ENCODE measurements around the gene NRCAM.

Gene NRCAM

DNA sequence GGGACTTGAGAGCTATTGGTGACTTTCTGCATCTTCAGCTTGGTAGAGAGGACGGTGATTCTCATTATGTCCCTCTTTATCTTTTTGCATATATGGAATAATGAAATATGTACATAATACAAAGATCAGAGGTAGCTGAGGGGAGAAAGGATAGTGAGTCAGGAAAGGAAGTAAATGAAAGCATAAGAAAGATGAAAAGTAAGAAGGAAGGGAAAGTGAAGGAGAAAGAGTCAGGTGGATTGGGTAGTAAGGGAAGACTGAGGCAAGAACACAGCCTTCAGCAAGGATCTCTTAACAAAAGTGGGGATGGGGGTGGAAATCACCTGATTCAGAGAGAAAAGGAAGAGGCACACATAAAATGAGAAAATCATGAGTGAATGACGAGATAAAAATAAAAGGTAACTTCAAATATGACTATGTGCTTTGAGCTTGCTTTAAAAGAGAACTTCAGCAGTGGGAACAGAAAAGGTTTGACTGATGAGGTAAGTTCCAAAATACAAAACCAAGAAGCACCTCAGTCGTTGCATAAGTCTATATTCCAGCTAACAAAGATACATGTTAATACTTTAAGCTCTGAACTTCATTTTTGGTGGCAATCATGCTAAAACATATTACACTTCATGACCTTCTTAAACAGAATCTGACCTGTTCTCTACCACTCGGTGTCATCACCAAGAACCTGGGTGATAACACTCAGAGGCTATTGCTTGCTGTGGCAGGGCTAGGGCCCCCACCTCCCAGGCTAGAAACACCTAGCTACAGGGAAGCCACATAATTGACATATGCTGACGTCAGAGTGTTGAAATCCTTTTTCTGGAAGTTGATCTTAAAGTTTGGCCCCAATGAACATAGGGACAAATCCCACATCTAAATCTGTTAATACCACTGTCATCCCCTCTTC lies 32.9 kb downstream of the NRCAM start:
- DNase-seq = no peak

DNA sequence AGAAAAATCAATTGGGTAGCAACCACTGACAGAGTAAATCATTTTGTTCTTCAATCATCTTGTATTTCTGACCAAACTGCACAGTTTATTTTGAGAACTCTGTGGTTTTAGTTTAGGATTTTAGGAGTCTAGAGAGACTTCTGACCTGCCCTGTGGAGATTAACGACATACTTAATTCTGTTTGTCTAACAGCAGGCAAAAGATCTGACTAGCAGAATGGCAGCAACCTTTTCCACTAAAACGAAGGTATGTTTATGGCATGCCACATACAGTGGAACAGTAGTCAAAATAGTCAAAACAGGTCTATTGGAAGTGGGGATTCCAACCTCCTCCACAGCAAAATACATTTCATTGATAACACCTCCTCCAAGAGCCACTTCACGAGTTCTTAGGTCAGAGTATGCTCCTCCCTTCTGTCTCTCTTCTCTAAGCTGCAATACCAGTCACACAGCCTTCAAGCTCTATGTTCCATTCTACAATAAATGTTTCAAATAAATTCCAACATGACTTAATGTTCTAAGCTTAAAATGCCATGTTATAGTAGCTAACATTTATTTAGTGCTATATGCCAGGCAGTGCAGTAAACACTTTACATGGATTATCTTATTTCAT lies 34.4 kb downstream of the NRCAM start:
- DNase-seq = no peak

DNA sequence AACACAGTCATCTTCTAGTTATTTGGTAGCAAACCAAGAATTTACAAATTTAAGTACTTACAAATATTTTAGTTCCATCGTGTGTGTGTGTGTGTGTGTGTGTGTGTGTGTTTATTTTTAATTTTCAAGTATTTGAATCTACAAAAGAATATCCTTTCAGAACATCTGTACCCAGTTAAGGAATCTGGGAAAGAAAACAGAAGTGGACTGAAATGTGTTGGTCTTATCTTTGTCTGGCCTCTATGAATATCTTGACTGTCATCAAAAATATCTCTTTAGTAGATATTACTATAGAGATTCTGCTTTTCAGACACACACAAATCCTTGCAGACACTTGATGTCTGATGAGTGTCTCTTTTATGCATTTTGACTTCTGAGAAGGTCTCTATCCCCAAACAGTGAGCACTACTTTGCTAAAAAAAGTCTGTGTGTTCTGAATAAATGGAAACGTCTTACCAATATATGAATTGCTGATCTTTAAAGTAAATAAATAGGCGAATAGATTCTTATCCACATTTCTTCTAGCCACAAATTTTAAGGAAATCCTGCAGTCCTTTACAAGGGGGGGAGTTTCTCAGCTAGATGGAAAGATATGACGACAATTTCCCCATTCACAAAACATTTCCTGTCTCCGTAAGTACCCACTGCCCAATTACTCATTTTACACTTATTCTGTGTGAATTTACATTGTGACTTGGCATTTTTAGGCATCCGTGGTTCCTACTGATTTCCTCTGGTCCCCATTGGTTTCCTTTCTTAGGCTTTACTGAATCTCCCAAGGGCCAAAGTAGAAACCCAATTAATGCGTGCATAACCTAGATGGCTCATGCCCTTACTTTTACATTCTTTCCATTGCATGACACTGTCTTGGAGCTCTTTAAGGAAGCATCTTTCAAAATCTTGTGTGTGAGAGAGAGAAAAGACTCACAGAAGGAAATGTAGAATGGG lies 36.0 kb downstream of the NRCAM start:
- DNase-seq = peak; percentile 7

DNA sequence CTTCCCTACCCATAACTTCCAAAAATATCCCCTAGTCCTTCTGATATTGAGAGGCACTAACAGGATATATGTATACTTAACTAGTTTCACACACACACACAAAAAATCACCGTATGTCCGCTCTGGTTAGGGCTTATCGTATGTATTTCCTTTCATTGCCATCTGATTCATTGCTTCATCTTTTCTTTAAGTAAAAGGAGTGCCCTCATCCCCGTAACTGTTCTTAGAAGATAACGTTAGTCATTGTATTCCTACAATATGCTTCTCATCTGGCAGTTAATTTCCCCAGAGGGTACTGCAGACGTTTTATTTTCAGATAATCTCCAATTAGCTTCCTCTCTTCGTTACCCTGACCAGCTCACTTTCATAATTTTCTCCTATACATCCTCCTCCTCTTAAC lies 37.3 kb downstream of the NRCAM start:
- no peak for DNase-seq

DNA sequence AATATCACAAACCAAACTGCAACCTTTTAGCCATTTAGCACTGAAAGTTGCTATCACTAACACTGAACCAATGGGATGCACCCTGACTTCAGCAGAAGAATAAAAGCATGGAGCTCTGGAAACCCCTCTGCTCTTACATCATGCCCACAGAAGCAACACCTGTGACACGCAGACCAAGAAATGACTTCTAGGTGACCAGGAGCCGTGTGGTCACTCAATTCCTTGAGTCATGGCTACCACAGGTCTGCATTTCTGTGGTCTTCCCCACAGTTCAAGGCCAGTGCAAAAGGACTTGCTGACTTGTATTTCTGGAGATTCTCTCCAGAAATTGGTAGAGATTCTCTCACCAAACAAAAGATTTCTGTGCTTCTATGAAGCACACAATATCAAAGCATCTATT lies 38.3 kb downstream of the NRCAM start:
- DNase-seq = no peak

DNA sequence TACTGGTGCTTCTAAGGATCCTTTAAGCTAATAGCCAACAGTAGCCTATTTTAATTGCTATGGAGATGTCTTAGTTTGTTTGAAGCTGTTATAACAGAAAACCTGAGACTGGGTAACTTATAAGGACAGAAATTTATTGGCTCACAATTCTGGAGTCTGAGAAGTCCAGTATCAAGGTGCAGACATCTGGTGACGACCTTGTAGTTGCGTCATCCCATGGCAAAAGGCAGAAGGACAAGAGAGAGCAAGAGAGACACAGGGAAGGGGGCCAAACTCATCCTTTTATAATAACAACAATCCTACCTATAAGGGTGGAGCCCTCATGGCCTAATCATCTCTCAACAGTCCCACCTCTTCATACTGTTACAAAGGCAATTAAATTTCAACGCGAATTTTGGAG lies 39.1 kb downstream of the NRCAM start:
- no peak for DNase-seq

DNA sequence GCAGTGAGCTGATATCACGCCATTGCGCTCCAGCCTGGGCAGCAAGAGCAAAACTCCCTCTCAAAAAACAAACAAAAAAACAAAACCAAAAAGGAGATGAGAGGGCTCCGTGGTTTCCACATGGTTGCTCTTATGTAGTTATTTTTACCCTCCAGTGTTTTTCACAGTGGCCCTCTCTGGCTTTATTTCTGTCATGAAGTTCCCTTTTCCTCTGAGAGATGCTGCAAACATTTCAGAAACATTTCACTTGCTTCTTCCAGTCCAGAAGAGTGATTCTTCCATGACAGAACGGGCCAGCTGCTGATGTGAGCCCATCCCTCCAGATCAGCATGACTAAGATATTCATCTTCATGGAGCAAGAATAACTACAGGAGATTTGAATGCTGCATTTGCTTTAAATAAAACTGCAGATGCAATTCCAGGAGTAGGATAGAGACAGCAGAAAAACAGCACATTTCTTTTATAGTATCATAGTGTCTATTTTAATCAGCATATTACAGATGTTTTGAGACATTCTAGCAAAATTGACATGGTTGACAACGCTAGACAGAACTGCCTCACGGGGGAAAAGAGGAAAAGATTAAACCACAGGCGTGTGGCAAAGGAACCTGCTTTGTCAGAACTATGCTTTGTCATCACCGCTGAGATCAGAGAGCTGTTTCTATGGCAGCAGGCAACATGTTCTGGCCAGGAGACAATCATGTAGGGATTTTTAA lies 40.3 kb downstream of the NRCAM start:
- peak; percentile 49 for DNase-seq

DNA sequence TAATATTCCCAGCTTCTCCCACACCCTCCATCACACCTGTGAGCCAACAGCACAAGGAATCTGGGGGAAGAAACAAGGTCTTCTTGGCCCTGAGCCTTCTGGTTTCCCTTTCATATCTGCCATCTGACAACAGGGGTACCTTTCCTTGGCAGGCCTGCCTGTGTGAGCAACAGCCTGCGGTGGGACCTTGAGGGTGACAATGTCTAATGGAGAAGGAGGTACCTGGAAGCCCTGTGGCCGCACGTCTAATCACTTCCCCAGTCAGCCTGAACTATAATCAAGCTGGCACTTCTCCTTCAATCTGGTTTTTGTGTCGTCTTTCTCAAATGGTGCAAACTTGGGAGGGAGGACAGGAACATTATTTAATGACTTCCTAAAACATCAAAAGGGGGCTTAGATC lies 41.2 kb downstream of the NRCAM start:
- no peak for DNase-seq

DNA sequence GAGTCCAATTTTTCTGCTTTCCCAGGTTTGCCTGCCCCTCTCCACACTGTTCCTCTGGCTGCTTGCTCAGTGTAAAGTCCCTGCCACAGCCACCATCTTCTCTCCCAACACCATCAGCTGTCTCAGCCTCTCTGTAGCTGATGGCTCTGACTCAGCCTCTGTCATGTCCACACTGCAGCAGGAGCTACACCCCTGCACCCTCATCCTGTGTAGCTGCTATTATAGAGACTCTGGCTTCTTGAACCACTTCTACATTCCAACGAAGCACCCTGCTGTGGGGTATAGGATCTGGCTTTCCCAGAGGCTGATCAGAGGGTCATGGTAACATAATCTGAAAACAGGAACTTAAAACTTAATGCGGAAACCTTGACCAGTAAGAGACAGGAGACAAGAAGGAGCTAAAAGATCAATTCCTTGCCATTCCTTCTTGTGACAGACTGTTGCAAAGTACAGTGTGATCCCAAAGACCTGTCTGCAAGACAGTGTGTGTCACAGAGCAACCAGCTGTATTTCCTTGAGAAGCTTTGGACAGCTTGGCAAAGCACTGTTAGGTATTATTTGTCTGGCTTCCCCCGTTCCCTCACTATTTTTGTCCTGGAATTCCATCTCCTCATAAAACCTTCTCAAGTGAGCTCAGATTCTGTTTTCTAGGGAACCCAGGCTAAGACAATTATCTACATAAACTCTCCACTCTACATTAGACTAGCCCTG lies 42.3 kb downstream of the NRCAM start:
- DNase-seq = no peak

DNA sequence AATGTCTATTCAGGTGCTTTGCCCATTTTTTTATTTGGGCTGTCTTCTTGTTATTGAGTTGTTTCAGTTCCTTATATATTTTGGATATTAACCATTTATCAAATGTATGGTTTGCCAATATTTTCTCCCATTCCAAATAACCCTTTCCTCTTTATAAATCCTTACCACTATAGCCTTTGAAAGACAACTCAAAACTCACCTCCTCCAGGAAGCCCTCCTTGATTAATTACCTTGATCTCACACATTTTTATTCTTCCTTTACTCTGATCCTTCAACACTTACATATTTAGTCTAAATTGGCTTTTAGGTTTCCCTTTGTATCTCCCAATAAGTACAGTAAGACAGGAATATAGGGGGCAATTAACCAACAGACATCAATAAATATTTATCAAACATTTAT lies 42.9 kb downstream of the NRCAM start:
- DNase-seq = no peak

DNA sequence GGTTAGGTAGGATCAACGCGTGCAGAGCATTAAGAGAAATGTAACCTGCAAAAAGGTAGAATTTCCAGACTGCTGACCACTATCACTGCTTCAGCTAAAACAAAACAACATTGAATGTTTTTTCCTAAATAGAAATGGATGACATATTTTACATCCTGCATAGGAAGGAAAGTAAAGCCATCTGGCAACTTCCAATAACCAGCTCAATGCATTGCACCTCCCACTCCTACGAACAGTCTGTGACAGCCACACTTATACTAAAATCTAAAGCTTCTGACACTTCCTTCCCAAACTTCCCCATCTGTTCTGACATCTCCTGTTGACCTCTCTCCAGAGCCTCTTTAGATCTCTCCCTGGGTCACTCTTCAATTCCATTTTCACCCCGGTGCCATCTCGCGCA lies 47.1 kb downstream of the NRCAM start:
- DNase-seq = no peak

DNA sequence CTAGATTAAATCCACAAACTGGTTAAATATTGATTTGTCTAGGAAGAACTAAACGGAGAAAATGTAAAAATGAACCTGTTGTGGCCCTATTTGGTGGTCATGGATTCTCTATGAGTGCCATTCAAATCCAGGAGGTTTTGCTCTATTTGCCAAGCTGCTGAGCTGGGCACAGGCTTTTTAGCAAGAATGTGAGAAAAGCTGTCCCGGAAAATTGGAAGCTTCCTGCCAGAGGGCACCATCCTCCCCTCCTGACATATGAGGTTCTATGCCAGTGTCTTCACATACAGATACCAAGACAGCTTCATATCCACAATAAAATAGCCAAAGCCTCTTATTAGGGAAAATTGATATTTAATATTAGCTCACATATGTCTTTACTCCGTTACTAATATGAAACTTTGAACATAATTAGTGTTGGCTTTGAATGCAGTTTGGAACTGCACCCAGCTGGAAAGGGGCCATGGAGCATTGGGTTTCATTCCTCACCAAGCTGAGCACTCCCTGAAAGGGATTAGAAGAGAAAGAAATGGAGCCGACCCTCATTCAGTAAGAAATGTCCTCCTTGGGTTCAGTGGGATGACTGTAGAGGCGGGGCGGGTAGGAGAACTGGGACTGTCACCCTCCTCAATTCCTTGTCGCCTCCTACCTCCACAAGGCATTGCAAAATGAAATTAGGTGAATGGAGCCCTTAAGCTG lies 47.8 kb downstream of the NRCAM start:
- no peak for DNase-seq

DNA sequence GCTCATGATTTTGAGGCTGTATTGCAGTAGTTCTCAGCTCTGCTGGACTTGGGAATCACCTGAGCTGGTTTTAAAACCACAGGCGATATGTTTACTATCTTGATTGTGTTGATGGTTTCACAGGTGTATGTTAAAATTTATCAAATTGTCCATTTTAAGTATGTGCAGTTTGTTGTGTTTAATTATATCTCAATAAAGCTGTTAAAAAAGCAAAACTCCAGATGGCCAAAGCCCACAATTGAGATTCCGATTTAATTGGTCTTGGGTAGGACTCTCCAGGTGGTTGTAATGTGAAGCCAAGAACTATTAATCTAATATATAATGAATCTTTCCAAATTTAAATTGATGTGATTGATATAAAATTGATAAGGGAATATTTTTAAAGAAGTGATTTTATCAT lies 48.6 kb downstream of the NRCAM start:
- DNase-seq = no peak

DNA sequence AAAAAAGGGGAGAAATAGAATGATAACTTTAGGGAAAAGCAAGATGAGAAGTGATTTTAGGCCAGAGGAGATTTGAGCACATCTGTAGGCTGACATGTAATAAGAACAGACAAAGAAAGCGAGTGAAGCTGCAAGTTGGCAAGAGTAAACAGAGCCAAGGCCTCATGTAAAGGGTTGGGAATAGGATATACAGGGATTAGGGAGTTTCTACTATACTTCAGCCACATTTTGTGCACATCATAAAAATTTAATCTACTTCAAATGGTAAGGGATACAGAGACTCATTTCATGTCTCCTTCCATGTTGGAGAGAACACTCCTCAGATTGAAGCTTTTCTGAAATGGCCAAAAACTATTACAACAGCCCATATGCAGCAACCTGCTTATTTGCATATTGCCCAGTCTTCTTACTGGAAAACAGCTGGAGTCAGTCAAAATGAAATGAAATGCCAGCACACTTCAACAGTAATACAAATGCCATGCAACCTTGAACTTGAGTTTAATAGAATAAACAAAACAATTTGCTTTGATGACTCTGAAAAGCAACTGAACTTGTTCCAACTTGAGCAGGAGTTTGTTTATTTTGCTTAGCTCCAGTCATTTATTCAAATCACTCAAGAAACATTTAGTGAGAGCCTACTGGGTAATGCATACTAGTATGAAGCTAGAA lies 49.9 kb downstream of the NRCAM start:
- DNase-seq = no peak

DNA sequence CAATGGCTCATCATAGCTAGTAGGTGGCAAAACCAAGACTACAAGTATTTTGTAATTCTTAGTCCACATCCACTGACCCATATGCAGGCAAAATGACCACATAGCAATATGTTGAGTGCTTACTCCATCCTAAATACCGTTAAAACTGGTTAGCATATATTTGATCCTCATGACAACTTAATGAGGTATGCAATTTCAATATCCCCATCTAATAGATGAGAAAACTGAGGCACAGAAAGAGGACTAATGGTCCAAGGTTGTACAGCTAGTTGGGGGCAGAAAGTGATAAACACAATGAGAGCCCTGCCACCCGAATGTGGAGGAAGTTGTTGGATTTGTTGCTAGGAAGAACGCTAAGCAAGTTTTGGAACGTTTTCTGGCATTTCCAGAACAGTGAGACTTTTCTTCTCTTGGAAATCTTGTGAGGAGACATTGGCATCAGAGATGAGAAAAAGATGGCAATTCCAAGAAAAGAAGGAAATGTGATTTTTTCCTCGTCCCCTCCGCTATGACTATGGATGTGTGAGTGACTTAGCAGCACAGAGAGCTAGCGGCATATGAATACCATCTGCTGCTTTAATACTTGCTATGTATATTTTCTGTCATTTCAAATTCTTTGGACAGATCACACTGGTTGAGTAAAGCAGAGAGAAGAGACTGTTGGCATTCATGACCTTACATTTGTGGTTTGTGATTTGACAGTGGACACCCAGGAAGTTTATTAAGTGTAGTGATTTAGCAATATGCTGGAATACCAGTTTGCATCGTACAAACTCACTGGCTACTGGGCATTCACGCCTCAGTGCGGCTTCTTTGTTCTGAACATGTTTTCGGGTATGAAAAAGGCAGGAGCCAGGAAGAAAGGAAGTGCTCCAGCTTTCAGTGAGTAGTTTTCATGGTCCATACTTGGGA lies 51.5 kb downstream of the NRCAM start:
- no peak for DNase-seq

DNA sequence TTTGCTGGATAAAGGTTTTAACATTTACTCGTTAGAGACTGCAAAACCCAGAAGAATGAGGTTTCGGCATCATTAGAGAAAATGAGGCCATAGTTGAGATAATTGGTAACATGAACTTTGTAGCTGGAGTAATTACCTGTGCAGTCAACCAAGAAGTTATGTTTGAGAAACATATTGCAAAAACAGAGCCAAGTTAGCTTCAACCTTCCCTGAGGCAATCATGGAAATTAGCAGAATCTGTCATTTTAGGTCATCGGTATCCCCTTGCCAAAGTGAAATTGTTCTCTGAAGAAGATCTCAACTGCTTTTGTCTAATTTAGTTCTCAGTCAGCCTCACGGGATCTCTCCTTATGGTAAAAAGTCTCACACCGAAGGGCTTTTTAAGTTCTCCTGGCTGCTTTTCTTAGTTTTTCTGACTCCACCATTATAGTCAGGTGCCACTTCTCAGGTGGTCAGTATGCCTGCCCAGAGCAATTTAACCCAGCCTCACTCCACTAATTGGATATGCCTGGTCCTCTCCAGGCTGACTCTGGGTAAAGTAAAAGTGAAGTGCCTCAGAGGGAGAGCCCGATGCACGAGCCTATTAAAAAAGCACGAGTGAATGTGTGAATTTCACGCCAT lies 52.5 kb downstream of the NRCAM start:
- DNase-seq = no peak

DNA sequence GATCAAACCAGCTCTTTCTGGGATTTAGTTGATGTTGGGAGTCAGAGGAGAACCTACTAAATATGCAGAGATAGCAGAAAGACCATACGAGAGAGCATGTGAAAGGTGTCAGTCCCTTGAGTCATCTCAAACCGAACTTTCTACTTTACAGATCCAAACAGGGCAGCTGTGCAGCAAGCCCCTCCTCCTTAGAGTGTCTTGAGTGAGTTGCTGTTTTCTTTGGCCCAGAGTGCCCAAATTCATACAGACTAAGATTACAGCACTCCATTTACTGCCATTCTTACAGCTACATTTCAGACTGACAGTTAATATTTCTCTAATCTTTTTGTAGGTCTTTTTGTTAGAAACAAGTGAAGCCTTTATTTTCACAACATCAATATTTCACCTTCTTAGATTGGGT lies 53.4 kb downstream of the NRCAM start:
- no peak for DNase-seq

DNA sequence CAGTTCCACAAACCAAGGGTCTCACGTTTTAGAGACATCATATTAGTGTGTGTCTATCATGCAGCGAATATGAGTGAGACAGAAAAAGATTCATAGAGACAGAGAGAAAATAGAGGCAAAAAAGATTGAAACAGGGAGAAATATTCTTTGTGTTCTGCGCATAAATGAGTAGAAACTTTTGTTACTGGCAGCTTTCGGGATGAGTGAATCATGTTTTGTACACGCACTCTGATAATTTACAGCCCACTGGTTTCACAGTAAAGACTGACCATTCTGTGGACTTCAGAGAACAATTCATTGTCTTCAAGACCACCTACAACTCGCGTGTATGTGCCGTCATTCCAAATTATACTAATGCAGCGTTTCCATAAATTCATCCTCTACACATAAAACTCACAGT lies 60.2 kb downstream of the NRCAM start:
- no peak for DNase-seq

DNA sequence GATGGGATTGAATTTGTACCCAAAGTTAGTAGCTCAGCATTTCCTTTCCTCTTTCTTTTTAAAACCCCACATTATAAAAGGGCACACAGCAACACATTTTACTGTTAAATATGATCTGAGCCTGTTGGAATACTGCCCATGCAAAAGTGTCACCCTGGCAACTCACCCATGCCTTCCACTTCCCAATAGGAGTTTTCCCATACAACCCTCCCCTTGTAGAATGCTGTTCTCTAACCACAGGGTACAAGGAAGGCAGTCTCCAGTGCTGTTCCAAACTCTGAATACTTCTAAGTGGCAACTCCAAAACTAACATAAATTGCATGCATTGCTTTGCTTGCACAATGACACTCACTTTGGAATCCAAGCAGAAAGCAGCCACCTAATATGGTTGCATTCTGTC lies 60.8 kb downstream of the NRCAM start:
- DNase-seq = no peak

Data from inflammatory macrophage treated with lipopolysaccharide for 4 hours (primary cell).